GM12892 (cell line): ENCODE measurements around the gene SNX21.

Experiments used
- DNase-seq: peaks from one replicate; pipeline ENCODE4 v3.0.0; 2011; ENCODE audit not compliant: insufficient read length
- FAIRE-seq: peaks from 2 replicates; lab custom pipeline; 2011; peaks lifted over from hg19 to GRCh38; lab: Jason Lieb, UNC
- POLR2A ChIP-seq: IDR thresholded peaks from 2 replicates; pipeline ENCODE4 v1.6.1; 2011; ENCODE audit warnings: low read depth, low read length, control low read depth
- POLR2AphosphoS5 ChIP-seq: IDR thresholded peaks from 2 replicates; pipeline ENCODE4 v1.6.1; 2011; ENCODE audit warnings: low read depth, low read length, control low read depth
- TAF1 ChIP-seq: IDR thresholded peaks from 2 replicates; pipeline ENCODE4 v1.6.1; 2011; ENCODE audit warnings: low read depth, mild to moderate bottlenecking, control low read depth, low read length, borderline replicate concordance

Gene SNX21

GRCh38 chr20:45892049-45892825, 58.6 kb downstream of the SNX21 start:
- DNase-seq (no peak), FAIRE-seq (no peak)
- no peak for TF ChIP-seq TAF1
- TF ChIP-seq POLR2AphosphoS5 = no peak
- no peak for TF ChIP-seq POLR2A
